NT2/D1 (cell line): ENCODE measurements around the gene NPAT.
"Not testable (repeated sequence)": the region's sequence is repeated elsewhere in the genome, so short reads cannot be mapped to it uniquely, and the experiment has no call there.

Experiments
- DNase-seq: peaks from one replicate; pipeline ENCODE4 v3.0.0-alpha.2; 2011; ENCODE audit warnings: low read depth, low spot score
- H3K27me3 ChIP-seq: 2 replicates; pipeline ENCODE4 v1.6.0; 2011; ENCODE audit warnings: mild to moderate bottlenecking; ENCODE audit not compliant: insufficient read length, insufficient read depth
- H3K36me3 ChIP-seq: 2 replicates; pipeline ENCODE4 v1.6.1; 2011; ENCODE audit warnings: mild to moderate bottlenecking, low read length, mixed read lengths; ENCODE audit not compliant: insufficient read depth, insufficient read length
- H3K4me1 ChIP-seq: 2 replicates; pipeline ENCODE4 v1.5.1; 2011; ENCODE audit not compliant: insufficient read depth, insufficient read length
- H3K4me3 ChIP-seq: 2 replicates; pipeline ENCODE4 v1.5.1; 2011; ENCODE audit warnings: low read depth; ENCODE audit not compliant: insufficient read length
- H3K9ac ChIP-seq: 2 replicates; pipeline ENCODE4 v1.6.0; 2011; ENCODE audit warnings: low read depth; ENCODE audit not compliant: insufficient read length
- H3K9me3 ChIP-seq: 2 replicates; pipeline ENCODE4 v1.5.1; 2011; ENCODE audit warnings: mild to moderate bottlenecking, low read length; ENCODE audit not compliant: insufficient read depth
- SUZ12 ChIP-seq: IDR thresholded peaks from 2 replicates; pipeline ENCODE4 v1.6.1; 2011; ENCODE audit not compliant: insufficient read length, insufficient read depth; ENCODE audit errors: extremely low read depth
- YY1 ChIP-seq: IDR thresholded peaks from 2 replicates; pipeline ENCODE4 v1.6.1; 2011; ENCODE audit not compliant: insufficient read length, insufficient read depth
- ZNF274 ChIP-seq: IDR thresholded peaks from 2 replicates; pipeline ENCODE4 v1.6.1; 2011; ENCODE audit warnings: mild to moderate bottlenecking, low read depth, low read length

The NPAT gene

GRCh38 chr11:108148556-108148955 is 73.9 kb downstream of the NPAT start:
- TF ChIP-seq YY1, result no peak
- TF ChIP-seq SUZ12, result no peak
- TF ChIP-seq ZNF274, result no peak
- H3K4me3 ChIP-seq, result no peak overlapping the region
- no peaks in the 10 kb centered on the region for H3K27me3 ChIP-seq
- H3K36me3 ChIP-seq, result peaks cover 53% of the 10 kb centered on the region
- H3K4me1 ChIP-seq, result no peaks in the 10 kb centered on the region
- H3K9me3 ChIP-seq, result no peaks in the 10 kb centered on the region
- no peak overlapping the region for H3K9ac ChIP-seq
- no peak for DNase-seq

DNA sequence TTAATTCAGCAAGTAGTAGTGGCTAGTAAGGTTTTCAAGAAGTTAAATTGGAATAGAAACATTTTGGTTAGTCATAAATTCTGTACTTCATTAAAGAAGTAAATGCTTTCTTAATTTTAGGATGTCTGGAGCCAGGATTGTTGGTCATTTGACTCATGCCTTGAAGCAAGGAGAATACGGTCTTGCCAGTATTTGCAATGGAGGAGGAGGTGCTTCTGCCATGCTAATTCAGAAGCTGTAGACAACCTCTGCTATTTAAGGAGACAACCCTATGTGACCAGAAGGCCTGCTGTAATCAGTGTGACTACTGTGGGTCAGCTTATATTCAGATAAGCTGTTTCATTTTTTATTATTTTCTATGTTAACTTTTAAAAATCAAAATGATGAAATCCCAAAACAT is 75.3 kb downstream of the NPAT start:
- no peak for DNase-seq
- Histone ChIP-seq H3K27me3 (no peaks in the 10 kb centered on the region), H3K36me3 (peaks cover 64% of the 10 kb centered on the region), H3K4me1 (no peaks in the 10 kb centered on the region), H3K9me3 (no peaks in the 10 kb centered on the region), H3K4me3 (no peak overlapping the region), H3K9ac (no peak overlapping the region)
- TF ChIP-seq ZNF274 (no peak), SUZ12 (no peak), YY1 (no peak)

DNA sequence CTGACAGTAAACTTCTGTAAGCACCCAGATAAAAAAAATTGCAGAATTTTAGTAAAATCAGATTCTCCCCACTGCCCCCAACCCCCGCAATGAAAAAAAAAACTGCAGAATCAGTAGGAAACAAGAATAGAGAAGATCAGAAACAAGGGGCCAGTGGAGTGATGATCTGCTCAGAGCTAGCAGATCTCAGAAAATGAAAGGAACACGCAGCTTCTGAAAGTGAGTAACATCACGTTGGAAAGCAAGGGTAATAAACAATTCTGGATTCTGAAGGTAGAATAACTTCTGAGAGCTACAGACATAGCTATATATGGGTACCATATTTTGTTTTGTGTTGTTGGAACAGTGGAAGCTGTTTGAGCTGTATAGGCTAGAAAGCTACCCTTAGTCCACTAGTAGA is 77.8 kb downstream of the NPAT start:
- peaks cover 51% of the 10 kb centered on the region for H3K36me3 ChIP-seq
- no peaks in the 10 kb centered on the region for H3K9me3 ChIP-seq
- H3K4me1 ChIP-seq, result no peaks in the 10 kb centered on the region
- TF ChIP-seq SUZ12, result no peak
- no peak for TF ChIP-seq YY1
- no peak for TF ChIP-seq ZNF274
- no peak for DNase-seq
- H3K27me3 ChIP-seq, result no peaks in the 10 kb centered on the region
- no peak overlapping the region for H3K4me3 ChIP-seq
- no peak overlapping the region for H3K9ac ChIP-seq

DNA sequence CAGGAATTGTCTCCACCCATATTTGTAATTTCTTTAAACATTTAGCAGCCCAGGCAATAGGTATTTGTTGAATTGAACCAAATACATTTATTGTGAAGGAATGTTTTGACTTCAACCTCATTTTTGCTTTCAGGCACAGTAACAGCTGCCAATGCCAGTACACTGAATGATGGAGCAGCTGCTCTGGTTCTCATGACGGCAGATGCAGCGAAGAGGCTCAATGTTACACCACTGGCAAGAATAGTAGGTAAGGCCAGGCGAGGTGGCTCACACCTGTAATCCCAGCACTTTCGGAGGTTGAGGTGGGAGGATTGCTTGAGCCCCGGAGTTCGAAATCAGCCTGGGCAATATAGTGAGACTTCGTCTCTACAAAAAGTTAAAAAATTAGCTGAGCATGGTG is 80.1 kb downstream of the NPAT start:
- Histone ChIP-seq H3K9me3 (no peaks in the 10 kb centered on the region), H3K36me3 (peaks cover 31% of the 10 kb centered on the region), H3K27me3 (no peaks in the 10 kb centered on the region), H3K9ac (no peak overlapping the region), H3K4me3 (no peak overlapping the region), H3K4me1 (no peaks in the 10 kb centered on the region)
- no peak for DNase-seq
- TF ChIP-seq ZNF274, result no peak
- no peak for TF ChIP-seq SUZ12
- no peak for TF ChIP-seq YY1

DNA sequence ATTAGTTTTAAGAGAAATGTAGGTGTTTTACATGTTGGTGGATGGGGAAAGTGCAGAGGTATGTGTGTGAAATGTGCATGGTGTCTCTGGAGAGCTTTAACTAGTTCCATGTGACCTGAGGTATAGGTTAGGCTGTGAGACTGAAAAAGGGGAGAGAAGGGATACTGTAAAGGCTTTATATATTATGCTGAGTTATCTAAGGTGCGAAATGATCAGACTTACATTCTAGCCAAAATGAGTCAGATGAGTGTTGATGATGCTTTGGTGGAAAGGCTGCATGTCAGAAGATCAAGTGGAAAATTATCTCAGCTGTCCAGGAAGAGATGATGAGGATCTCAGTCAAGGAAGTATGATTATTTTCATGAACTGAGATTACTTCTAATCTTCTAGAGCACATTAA is 85.2 kb downstream of the NPAT start:
- Histone ChIP-seq H3K27me3 (no peaks in the 10 kb centered on the region), H3K9me3 (no peaks in the 10 kb centered on the region), H3K36me3 (peaks cover 14% of the 10 kb centered on the region), H3K4me1 (no peaks in the 10 kb centered on the region), H3K9ac (no peak overlapping the region), H3K4me3 (no peak overlapping the region)
- TF ChIP-seq SUZ12 (no peak), ZNF274 (no peak), YY1 (no peak)
- no peak for DNase-seq

DNA sequence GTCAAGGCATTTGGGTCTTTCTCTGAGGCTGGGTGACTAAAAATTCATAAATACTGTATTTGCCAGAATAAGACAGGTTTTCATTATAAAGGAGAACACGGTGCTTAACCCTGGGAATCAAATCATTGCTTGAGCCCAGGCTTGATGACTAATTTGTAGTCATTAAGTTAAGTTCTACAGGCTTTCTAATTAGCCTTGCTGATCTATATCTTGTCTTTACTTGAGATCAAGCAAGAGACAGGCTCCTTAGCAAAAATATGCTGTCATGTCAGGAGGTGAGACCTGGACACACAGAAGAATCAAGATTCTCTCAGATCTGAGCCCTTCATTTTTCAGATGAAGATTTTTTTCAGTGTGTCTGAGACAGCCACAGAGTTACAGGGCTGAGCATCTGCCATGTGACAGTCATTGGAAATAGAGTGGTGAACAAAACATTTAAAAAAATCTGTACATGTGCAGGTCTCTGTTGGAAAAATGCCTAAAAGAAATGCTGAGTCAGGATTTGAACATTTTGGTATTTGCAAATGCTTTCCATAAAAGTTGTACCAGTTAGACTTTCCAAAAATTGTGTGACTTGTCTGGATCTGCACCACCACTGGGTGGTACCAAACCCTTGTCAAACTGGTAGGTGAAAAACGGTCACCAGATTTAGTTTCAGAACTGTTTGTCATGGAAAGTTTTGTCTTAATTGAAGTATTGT is 86.4 kb downstream of the NPAT start:
- no peaks in the 10 kb centered on the region for H3K27me3 ChIP-seq
- TF ChIP-seq ZNF274 (no peak), YY1 (no peak), SUZ12 (no peak)
- no peak overlapping the region for H3K9ac ChIP-seq
- H3K9me3 ChIP-seq, result no peaks in the 10 kb centered on the region
- no peak for DNase-seq
- H3K4me3 ChIP-seq, result no peak overlapping the region
- no peaks in the 10 kb centered on the region for H3K4me1 ChIP-seq
- peaks cover 10% of the 10 kb centered on the region for H3K36me3 ChIP-seq

GRCh38 chr11:108132993-108133538 is 89.4 kb downstream of the NPAT start:
- not testable (repeated sequence) for H3K9ac ChIP-seq, H3K4me3 ChIP-seq, H3K27me3 ChIP-seq, H3K9me3 ChIP-seq, H3K4me1 ChIP-seq, DNase-seq
- H3K36me3 ChIP-seq, result peaks cover 10% of the 10 kb centered on the region
